HEK293 (cell line): Measurements from ENCODE around the gene KIZ.

Source experiments
- CTCF ChIA-PET: fragments of 350-600 bp; formaldehyde crosslinking; extraction: SDS; loops from one replicate; lab custom pipeline; 2021; ENCODE audit warnings: antibody characterized with exemption; lab: Yijun Ruan, JAX
- POLR2A ChIA-PET: fragments of 300-600 bp; formaldehyde crosslinking; extraction: SDS; loops from one replicate; lab custom pipeline; 2020; ENCODE audit warnings: antibody characterized with exemption, inconsistent platforms; lab: Yijun Ruan, JAX
- H3K27ac ChIP-seq: fragments of 200-500 bp; sonication (Bioruptor generic); 2 replicates; pipeline ENCODE4 v1.5.1; 2014; ENCODE audit warnings: low read depth, low read length, control low read depth, inconsistent platforms; ENCODE audit errors: extremely low read depth
- H3K36me3 ChIP-seq, 2 experiments: fragments of 200-500 bp in 1 of 2; sonication (Bioruptor generic) in 1 of 2; 1 replicate in 1 of 2; 2 replicates in 1 of 2; pipeline ENCODE4 v1.5.1; 2014 to 2017; ENCODE audit warnings: inconsistent platforms in 2 of 2, low read length in 2 of 2; ENCODE audit not compliant: control insufficient read depth in 2 of 2, insufficient read depth in 1 of 2
- H3K4me1 ChIP-seq: fragments of 200-500 bp; sonication (Bioruptor generic); 2 replicates; pipeline ENCODE4 v1.5.1; 2014; ENCODE audit warnings: mild to moderate bottlenecking, low read length, inconsistent platforms; ENCODE audit not compliant: control insufficient read depth, insufficient read depth
- H3K4me3 ChIP-seq: 2 replicates; pipeline ENCODE4 v1.5.1; 2011; ENCODE audit warnings: low read depth, mild to moderate bottlenecking, control low read depth, low read length, moderate library complexity
- H3K9me3 ChIP-seq: fragments of 200-500 bp; sonication (Bioruptor generic); 2 replicates; pipeline ENCODE4 v1.5.1; 2014; ENCODE audit warnings: low read depth, low read length, inconsistent platforms; ENCODE audit not compliant: control insufficient read depth, insufficient read depth
- BCL11A ChIP-seq: fragments of 450-650 bp; formaldehyde crosslinking; IDR thresholded peaks from 2 replicates; pipeline ENCODE4 v1.5.1; 2016; ENCODE audit warnings: low read depth, missing biosample characterization, missing genetic modification characterization
- OSR2 ChIP-seq: fragments of 450-650 bp; formaldehyde crosslinking; IDR thresholded peaks from 2 replicates; pipeline ENCODE4 v1.5.1; 2016; ENCODE audit warnings: missing biosample characterization, missing genetic modification characterization
- PRDM10 ChIP-seq: fragments of 450-650 bp; formaldehyde crosslinking; IDR thresholded peaks from 2 replicates; pipeline ENCODE4 v1.5.1; 2016; ENCODE audit warnings: missing biosample characterization, missing genetic modification characterization
- SP7 ChIP-seq: fragments of 450-650 bp; formaldehyde crosslinking; IDR thresholded peaks from 2 replicates; pipeline ENCODE4 v1.5.1; 2016; ENCODE audit warnings: missing biosample characterization, missing genetic modification characterization
- TCF7L2 ChIP-seq: IDR thresholded peaks from 2 replicates; pipeline ENCODE4 v1.6.1; 2011; ENCODE audit warnings: low read depth, mild to moderate bottlenecking, inconsistent platforms, low read length, moderate library complexity, borderline replicate concordance
- ZBTB26 ChIP-seq: fragments of 450-650 bp; formaldehyde crosslinking; optimal IDR thresholded peaks from 2 replicates; pipeline ENCODE3; 2016; ENCODE audit warnings: missing biosample characterization, mild to moderate bottlenecking, missing genetic modification characterization
- ZNF114 ChIP-seq: fragments of 450-650 bp; formaldehyde crosslinking; IDR thresholded peaks from 2 replicates; pipeline ENCODE4 v1.5.0; 2017; ENCODE audit warnings: missing biosample characterization, missing genetic modification characterization
- ZNF2 ChIP-seq: fragments of 450-650 bp; formaldehyde crosslinking; IDR thresholded peaks from 2 replicates; pipeline ENCODE4 v1.5.1; 2016; ENCODE audit warnings: missing biosample characterization, missing genetic modification characterization
- ZNF362 ChIP-seq: fragments of 450-650 bp; formaldehyde crosslinking; IDR thresholded peaks from 2 replicates; pipeline ENCODE4 v1.5.1; 2016; ENCODE audit warnings: missing biosample characterization, missing genetic modification characterization
- ZNF366 ChIP-seq: fragments of 450-650 bp; formaldehyde crosslinking; conservative IDR thresholded peaks from 2 replicates; pipeline ENCODE4 v1.5.1; 2016; ENCODE audit warnings: missing biosample characterization, missing genetic modification characterization
- ZNF629 ChIP-seq: fragments of 450-650 bp; formaldehyde crosslinking; IDR thresholded peaks from 2 replicates; pipeline ENCODE4 v1.5.1; 2017; ENCODE audit warnings: missing biosample characterization, missing genetic modification characterization
- ZNF777 ChIP-seq: fragments of 450-650 bp; formaldehyde crosslinking; IDR thresholded peaks from 2 replicates; pipeline ENCODE4 v1.5.1; 2017; ENCODE audit warnings: missing biosample characterization, missing genetic modification characterization, borderline replicate concordance
- ZXDB ChIP-seq: fragments of 450-650 bp; formaldehyde crosslinking; IDR thresholded peaks from 2 replicates; pipeline ENCODE4 v1.5.1; 2016; ENCODE audit warnings: missing biosample characterization, missing genetic modification characterization
- TF ChIP-seq, protein P1 (sequence below): fragments of 450-650 bp; formaldehyde crosslinking; IDR thresholded peaks from 2 replicates; pipeline ENCODE4 v1.5.1; 2016; ENCODE audit warnings: missing biosample characterization, missing genetic modification characterization
- TF ChIP-seq, protein P2 (sequence below): fragments of 450-650 bp; formaldehyde crosslinking; IDR thresholded peaks from 2 replicates; pipeline ENCODE4 v1.5.1; 2016; ENCODE audit warnings: missing biosample characterization, missing genetic modification characterization, low read depth
- TF ChIP-seq, protein P3 (sequence below): fragments of 450-650 bp; formaldehyde crosslinking; IDR thresholded peaks from 2 replicates; pipeline ENCODE4 v1.5.1; 2017; ENCODE audit warnings: missing biosample characterization, missing genetic modification characterization
- TF ChIP-seq, protein P4 (sequence below): fragments of 450-650 bp; formaldehyde crosslinking; IDR thresholded peaks from 2 replicates; pipeline ENCODE4 v1.5.1; 2016; ENCODE audit warnings: missing biosample characterization, missing genetic modification characterization

Gene KIZ

DNA sequence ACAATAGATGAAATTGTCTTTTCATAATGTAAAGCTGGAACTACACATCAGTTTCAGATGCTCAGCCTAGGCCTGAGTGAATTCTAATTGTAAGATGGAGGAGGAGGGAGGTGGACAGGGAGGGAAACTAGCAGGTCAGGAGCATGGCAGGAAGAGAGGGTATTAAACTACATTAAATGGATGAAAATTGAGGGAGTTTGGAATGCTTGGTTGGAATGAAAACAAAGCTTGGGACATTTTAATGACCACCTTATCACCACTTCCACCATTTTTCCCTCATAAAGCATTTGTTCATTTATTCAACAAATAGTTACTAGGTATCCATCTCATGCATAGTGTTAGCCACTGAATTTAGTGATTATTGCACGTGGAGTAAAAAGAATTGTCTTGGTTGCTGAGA lies 65.0 kb downstream of the KIZ start (continued):
- no peak for TF ChIP-seq ZBTB26 (tag by site-specific recombination)
- peak; percentile 55 for TF ChIP-seq OSR2
- TF ChIP-seq ZNF114 (tag by site-specific recombination): no peak

GRCh38 chr20:21191839-21192238 lies 66.0 kb downstream of the KIZ start:
- POLR2A ChIA-PET: no interaction called here
- peaks cover 13% of the 10 kb centered on the region for H3K4me1 ChIP-seq
- TF ChIP-seq, protein P1, sequence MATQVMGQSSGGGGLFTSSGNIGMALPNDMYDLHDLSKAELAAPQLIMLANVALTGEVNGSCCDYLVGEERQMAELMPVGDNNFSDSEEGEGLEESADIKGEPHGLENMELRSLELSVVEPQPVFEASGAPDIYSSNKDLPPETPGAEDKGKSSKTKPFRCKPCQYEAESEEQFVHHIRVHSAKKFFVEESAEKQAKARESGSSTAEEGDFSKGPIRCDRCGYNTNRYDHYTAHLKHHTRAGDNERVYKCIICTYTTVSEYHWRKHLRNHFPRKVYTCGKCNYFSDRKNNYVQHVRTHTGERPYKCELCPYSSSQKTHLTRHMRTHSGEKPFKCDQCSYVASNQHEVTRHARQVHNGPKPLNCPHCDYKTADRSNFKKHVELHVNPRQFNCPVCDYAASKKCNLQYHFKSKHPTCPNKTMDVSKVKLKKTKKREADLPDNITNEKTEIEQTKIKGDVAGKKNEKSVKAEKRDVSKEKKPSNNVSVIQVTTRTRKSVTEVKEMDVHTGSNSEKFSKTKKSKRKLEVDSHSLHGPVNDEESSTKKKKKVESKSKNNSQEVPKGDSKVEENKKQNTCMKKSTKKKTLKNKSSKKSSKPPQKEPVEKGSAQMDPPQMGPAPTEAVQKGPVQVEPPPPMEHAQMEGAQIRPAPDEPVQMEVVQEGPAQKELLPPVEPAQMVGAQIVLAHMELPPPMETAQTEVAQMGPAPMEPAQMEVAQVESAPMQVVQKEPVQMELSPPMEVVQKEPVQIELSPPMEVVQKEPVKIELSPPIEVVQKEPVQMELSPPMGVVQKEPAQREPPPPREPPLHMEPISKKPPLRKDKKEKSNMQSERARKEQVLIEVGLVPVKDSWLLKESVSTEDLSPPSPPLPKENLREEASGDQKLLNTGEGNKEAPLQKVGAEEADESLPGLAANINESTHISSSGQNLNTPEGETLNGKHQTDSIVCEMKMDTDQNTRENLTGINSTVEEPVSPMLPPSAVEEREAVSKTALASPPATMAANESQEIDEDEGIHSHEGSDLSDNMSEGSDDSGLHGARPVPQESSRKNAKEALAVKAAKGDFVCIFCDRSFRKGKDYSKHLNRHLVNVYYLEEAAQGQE (tag by site-specific recombination): peak; percentile 87
- TF ChIP-seq PRDM10 (tag by site-specific recombination): peak; percentile 84
- TF ChIP-seq TCF7L2: no peak
- CTCF ChIA-PET: no interaction called here
- no peaks in the 10 kb centered on the region for H3K9me3 ChIP-seq
- no peaks in the 10 kb centered on the region for H3K36me3 ChIP-seq
- H3K27ac ChIP-seq: no peak overlapping the region
- H3K4me3 ChIP-seq: no peak overlapping the region

DNA sequence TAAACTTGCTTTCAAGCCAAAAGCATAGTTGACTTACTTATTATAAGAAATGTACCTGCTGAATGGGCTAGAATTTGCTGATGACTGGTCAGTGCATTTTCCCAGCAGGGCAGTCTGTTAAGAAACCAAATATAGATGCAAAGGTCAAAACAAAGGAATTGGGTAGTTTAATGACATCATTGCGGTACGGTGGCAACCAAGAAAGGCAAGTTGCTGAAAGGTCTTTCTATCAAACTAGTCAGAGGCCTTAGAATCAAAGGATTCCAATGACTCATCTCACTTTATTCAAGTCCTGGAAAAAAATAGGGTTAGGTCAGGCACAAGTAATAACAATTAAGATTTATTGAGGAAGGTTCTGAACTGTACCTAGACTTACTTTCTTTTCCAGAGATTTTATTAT lies 76.4 kb downstream of the KIZ start:
- Histone ChIP-seq H3K4me1 (peaks cover 5% of the 10 kb centered on the region; the same call in 1 of the 2 replicates), H3K27ac (no peak overlapping the region), H3K4me3 (no peak overlapping the region), H3K9me3 (no peaks in the 10 kb centered on the region), H3K36me3 (peaks cover 0 to 4% of the 10 kb centered on the region in 2 experiments; a peak in 2 of 3 replicates)
- POLR2A ChIA-PET: no interaction called here
- CTCF ChIA-PET: interaction anchor here (1.3 to 2.6 kb wide), 2 partner anchors 34 to 338 kb away, joined by 5 to 9 read pairs; no protein-coding TSS in a partner anchor
- TF ChIP-seq ZNF629 (tag by site-specific recombination) (peak; percentile 82), SP7 (0 out of 2 replicates have a peak, but pooled peaks have one; percentile 41), BCL11A (peak; percentile 24; the same call in 1 of the 2 replicates), ZXDB (tag by site-specific recombination) (0 out of 2 replicates have a peak, but pooled peaks have one; percentile 27), ZNF366 (peak; percentile 70), ZNF2 (no peak), ZNF362 (peak; percentile 64; the same call in 1 of the 2 replicates), ZNF777 (no peak)
- TF ChIP-seq, protein P2, sequence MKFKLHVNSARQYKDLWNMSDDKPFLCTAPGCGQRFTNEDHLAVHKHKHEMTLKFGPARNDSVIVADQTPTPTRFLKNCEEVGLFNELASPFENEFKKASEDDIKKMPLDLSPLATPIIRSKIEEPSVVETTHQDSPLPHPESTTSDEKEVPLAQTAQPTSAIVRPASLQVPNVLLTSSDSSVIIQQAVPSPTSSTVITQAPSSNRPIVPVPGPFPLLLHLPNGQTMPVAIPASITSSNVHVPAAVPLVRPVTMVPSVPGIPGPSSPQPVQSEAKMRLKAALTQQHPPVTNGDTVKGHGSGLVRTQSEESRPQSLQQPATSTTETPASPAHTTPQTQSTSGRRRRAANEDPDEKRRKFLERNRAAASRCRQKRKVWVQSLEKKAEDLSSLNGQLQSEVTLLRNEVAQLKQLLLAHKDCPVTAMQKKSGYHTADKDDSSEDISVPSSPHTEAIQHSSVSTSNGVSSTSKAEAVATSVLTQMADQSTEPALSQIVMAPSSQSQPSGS (tag by site-specific recombination): peak; percentile 93
- TF ChIP-seq, protein P3, sequence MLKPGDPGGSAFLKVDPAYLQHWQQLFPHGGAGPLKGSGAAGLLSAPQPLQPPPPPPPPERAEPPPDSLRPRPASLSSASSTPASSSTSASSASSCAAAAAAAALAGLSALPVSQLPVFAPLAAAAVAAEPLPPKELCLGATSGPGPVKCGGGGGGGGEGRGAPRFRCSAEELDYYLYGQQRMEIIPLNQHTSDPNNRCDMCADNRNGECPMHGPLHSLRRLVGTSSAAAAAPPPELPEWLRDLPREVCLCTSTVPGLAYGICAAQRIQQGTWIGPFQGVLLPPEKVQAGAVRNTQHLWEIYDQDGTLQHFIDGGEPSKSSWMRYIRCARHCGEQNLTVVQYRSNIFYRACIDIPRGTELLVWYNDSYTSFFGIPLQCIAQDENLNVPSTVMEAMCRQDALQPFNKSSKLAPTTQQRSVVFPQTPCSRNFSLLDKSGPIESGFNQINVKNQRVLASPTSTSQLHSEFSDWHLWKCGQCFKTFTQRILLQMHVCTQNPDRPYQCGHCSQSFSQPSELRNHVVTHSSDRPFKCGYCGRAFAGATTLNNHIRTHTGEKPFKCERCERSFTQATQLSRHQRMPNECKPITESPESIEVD (tag by site-specific recombination): peak; percentile 74
- TF ChIP-seq, protein P4, sequence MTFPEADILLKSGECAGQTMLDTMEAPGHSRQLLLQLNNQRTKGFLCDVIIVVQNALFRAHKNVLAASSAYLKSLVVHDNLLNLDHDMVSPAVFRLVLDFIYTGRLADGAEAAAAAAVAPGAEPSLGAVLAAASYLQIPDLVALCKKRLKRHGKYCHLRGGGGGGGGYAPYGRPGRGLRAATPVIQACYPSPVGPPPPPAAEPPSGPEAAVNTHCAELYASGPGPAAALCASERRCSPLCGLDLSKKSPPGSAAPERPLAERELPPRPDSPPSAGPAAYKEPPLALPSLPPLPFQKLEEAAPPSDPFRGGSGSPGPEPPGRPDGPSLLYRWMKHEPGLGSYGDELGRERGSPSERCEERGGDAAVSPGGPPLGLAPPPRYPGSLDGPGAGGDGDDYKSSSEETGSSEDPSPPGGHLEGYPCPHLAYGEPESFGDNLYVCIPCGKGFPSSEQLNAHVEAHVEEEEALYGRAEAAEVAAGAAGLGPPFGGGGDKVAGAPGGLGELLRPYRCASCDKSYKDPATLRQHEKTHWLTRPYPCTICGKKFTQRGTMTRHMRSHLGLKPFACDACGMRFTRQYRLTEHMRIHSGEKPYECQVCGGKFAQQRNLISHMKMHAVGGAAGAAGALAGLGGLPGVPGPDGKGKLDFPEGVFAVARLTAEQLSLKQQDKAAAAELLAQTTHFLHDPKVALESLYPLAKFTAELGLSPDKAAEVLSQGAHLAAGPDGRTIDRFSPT (tag by site-specific recombination): peak; percentile 67; the same call in 1 of the 2 replicates
